CD4-positive, alpha-beta T cell treated with Interleukin-4 for 4 hours (primary cell): Measurements from ENCODE around the gene CEP85.
A peak's percentile ranks its signal among the peaks of the same experiment; 100 is the strongest.

Experiments used
- DNase-seq: peaks from one replicate; pipeline ENCODE4 v3.0.0-alpha.2; 2020

The CEP85 gene

GRCh38 chr1:26278724-26279455 lies 44.9 kb downstream of the CEP85 start:
- peak; percentile 53 for DNase-seq

GRCh38 chr1:26279456-26280332 lies 45.7 kb downstream of the CEP85 start, which contains the start of gene SH3BGRL3:
Gene SH3BGRL3, plus strand, starts transcription at chr1:26280086. Its CDS starts 70 bp downstream, at chr1:26280156.
- peak; percentile 85 for DNase-seq

- no peak for DNase-seq
Observed at GRCh38 chr1:26280333-26281042, 46.5 kb downstream of the CEP85 start.

GRCh38 chr1:26281091-26281958 lies 47.3 kb downstream of the CEP85 start:
- DNase-seq = no peak

DNA sequence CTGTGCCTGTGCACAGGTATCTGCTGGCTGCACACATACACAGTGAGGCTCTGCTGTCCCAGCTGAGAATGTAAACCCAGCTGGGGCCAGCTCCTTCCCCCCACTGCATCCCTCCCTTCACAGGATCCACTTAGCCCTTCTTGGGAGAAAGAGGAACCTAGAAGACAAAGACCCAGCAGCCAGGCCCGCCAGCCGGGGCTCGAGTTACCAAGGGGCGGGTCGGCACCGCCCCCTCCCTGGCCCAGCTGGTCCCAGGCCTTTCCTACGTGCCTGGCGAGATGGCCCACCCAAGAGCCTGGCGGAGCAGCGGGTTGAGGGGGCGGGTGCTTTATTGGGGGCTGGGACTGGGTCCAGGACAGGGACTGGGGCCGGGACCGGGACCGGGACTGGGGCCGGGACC lies 48.0 kb downstream of the CEP85 start:
- DNase-seq = no peak

DNA sequence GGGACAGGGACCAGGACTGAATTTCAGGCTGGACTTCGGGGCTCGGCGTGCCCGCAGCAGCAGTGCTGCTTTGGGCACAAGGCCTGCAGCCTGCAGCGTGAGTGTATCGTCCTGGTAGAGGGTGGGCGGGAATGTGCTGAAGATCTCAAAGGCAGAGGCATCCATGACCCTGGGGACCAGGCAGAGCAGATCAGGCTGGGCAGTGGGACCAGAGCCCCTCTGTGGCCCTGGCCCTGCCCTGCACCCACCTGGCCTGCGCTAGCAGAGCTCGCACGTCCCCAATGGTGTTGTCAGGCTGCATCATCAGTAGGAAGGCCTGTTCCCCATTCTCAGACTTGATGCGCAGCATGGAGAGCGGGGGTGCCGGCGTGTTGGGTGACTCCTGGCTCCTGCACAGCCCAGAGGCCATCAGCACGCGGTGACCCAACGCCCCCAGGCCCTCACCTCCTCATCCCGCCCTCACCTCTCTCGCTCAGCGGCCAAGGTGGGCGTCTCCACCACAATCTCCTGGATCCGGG lies 48.5 kb downstream of the CEP85 start:
- no peak for DNase-seq

DNA sequence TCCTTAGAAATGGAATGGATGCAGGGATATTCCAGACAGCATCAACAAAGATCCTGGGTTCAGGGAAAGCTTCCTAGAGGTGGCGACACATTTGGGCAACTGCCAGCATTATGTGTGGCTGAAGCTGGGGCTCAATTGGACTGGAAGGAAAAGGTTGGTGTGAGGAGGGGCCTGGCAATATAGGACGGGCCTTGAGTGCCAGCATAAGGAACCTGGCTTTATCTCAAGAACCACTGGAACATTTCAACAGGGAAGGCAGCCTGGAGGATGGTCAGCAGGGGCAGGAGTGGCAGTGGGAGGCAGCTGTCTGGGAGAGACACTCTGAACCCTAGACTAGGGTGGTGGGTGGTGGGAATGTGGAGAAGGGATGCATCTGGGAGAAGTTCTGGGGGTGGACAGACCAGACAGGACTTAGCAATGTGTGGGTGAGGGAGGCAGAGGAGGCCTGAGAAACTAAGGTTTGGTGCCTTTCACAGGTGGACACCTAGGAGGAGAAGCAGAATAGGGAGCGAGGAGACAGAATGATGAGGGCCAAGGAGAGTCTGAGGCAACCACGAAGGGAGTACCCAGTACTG lies 49.4 kb downstream of the CEP85 start:
- no peak for DNase-seq

GRCh38 chr1:26283871-26284596 lies 50.0 kb downstream of the CEP85 start:
- no peak for DNase-seq

- peak; percentile 98 for DNase-seq
Observed at GRCh38 chr1:26284597-26285347, 50.8 kb downstream of the CEP85 start.

- DNase-seq = no peak
Observed at GRCh38 chr1:26285366-26286063, 51.5 kb downstream of the CEP85 start.

GRCh38 chr1:26286064-26286416 lies 52.0 kb downstream of the CEP85 start:
- DNase-seq = no peak

GRCh38 chr1:26287033-26287711 lies 53.2 kb downstream of the CEP85 start:
- peak; percentile 87 for DNase-seq

DNA sequence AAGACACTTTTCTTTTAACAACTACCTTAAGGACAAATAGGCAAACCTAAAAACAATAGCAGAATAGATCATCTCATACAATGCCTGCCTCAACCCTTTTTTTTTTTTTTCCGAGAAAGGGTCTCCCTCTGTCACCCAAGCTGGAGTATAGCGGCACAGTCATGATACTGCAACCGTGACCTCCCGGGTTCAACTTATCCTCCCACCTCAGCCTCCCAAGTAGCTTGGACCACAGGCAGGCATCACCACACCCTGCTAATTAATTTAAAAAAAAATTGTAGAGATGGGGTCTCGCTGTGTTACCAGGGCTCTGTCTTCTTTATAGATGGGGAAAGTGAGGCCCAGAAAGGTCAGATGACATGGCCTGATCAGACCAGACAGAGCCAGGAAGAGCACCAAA lies 53.8 kb downstream of the CEP85 start:
- no peak for DNase-seq

DNA sequence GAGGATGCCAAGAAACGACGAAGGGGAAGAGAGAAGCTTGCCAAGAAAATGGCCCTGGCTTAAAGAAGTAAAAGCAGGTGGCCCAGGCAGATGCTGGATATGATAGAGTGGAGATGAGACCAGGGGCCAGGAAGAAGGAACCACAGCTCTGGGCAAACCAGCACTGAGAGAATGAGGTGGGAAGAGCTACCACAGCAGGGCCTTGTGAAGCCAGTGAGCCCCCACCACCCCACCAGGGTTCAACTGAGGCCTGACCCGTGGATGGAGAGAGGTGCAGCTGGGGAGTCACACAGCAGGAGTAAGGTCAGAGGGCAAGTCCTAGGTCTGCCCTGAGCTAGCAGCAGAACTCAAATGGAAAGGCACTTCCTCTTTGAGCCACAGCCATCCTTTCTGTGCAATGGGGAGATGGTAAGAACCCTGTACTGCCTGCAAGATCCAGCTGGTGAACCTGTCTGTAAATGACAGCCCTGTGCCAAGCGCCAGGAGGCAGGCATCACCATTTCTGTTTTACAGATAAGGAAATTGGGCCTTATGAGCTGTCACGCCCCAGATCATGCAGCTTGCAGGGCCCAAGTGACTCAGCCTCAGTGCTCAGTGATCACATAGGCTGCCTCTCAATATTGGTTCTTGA lies 54.4 kb downstream of the CEP85 start:
- DNase-seq = peak; percentile 87

DNA sequence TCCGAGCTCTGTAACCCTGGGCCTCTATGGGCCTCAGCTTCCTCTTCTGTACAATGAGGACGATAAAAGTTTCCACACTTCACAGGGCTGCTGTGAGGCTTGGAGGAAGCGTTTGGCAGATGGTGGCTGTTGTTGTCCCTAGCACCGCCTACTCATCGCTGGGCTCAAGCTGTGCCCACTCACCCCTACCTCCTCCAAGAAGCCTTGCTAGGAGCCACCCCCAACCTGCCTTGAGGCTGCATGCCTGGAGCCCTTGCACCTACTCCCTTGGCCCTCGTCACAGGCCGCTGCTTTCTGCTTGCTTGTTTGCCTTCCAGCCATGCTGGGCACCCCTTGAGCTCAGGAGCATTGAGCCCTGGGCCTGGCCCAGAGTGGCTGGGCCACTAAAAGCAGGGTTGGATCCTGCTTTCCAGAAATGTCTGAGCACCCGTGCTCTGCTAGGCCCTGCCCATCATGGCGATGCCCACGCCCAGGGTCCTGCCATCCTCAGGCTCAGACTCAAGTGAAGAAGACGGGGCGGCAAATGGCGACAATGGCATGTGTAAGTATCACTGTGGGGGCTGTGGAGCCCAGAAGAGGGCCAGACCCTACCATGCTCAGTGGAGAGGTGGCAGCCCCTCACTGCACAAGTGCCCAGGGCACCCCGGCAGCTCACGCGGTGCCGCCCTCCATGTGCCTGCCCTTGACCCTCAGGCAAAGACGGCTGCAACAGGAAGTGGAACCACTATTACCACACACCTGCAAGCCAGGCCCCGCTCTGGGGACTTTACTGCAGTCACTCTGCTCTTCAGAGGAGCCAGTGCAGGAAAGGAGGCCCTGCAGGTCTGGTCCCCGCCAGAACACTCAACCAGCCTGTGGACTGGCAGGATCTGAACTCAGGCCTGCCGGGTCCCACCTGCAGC lies 55.4 kb downstream of the CEP85 start:
- DNase-seq = peak; percentile 44

- DNase-seq = peak; percentile 41
Observed at GRCh38 chr1:26290122-26290881, 56.3 kb downstream of the CEP85 start.

DNA sequence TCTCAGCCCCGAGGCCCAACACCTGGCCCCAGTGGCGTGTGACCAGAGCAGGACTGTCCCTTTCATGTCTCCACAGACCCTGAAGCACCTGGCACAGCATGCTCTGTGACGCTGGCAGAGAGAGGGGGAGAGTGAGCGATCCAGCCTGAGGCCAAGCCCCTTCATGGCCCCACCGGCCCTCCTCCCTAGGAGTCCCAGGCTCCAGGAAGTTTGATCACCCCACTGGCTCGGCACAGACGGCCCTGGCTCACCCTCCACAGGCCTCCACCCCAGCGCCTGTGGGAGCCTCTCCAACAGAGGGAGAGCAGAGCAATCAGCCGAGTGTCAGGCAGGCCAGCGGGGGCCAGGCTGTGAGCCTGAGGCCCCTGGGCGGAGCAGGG lies 56.9 kb downstream of the CEP85 start:
- DNase-seq = no peak
